Colon (tissue), 2 donors: Measurements from ENCODE around the gene S1PR3.

Experiments
- FAIRE-seq: peaks from 2 replicates; lab custom pipeline; 2012; peaks lifted over from hg19 to GRCh38; lab: Jason Lieb, UNC
- donor health status: control.
- donor health status: control.

Gene S1PR3

GRCh38 chr9:88993327-88993726 is 2.1 kb downstream of the S1PR3 start:
- FAIRE-seq = no peak

- FAIRE-seq = no peak
Observed at GRCh38 chr9:88993871-88994460, 2.7 kb downstream of the S1PR3 start.

DNA sequence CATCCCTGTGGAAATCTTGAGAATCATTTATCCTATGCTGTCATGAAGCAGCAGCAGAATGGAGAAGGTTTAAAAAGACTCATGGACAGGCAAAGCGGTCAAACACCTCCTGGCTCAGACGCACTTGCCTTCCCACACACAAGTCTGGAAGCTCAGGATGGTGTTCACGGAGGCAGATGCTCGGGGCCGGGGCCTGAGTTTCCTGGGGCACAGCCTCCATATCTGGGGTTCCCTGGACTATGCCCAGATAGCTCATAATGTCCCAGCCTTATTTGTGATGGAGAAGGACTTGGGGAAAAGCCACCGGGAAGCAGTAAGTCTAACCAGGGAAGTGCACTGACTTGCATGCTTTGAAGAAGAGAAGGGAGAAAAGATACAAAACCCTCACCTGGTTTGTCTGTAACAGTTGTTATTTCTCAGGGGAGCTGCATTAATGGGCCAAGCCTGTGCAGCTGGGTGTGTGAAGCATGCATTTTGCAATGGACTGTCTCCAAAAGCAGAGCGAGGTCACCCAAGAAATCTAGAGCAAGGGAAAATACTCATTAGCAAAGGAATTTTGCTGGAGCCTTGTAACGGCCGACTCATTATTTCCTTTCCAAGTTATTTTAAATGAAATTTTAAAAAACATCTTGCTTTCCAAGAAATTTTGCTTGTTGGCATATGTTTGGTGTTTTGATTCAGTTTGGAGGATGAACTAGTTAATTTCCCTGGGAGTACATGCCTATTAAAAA is 3.4 kb downstream of the S1PR3 start:
- no peak for FAIRE-seq

DNA sequence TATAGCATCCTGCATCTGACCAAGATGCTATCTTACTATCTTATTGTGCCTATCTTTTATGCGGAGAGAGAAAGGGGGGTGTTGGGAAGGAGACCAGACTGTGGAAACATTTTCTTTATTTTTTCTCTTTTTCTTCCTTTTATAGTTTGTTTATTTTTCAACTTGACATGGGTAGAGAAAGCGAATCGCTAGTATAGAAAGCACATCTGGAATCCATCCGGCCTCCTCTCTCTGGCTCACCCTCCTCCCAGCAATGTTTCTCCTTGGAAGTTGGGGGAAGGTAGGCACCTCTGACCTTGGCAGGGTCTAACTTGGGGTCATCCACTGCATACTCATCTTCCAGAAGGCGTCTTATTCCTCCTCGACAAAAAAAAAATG is 3.9 kb downstream of the S1PR3 start:
- no peak for FAIRE-seq

DNA sequence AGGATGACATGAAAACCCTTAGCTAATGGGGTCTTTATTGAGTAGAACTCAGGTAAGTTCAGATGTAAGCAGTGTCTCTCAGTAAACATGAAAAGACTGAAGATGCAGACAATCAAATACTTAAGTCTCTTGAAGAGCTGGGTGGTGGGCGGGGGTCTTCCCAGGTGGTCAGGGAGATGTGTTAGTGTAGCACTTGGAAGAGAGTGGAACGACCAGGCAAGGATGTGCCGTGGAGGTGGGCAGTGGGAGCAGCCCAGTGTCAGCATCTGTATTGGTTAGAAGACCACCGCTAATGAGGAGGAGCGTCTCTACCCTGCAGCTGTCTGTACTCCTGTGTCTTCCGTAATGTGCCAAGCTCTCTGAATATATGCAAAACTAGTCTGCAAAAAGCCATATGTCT is 4.4 kb downstream of the S1PR3 start:
- no peak for FAIRE-seq

DNA sequence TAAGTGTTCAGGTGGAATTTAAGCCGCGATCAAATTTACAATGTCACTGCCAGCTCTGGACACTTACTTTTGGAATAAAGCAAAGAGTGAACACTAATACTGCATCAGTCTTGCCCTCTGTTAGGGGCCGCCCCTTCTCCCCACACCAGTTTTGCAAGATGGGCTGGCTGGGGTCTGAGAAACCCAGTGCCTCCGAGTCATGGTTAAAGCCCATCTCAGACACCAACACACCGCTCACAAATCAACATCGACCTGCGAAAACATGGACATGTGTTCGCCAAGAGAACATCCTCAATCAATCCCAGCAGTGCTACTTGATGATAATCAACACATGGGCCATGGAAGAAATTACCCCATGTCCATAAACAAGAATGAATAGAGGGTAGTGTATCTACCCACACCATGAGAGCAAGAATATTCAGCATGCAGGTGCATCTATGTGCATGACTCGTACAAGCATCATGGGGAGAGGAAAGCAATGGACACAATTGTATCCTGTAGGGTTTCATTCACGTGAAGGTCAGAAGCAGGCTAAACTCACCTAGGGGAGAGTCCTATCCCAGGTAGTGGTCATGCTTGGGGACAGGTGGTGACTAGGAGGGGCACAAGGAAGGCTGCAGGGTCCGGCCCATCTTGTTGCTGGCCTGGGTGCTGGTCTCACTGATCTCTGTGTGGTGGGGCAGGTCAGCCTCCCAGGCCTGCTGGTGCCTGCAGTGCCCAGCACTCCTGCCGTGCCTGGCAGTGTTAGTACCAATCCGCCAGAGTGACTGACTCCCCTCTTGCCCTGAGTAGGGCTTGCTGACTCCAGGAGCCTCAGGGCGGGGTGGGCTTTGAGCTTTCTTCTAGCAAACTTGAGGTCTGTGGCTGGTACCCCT is 5.0 kb downstream of the S1PR3 start:
- no peak for FAIRE-seq

DNA sequence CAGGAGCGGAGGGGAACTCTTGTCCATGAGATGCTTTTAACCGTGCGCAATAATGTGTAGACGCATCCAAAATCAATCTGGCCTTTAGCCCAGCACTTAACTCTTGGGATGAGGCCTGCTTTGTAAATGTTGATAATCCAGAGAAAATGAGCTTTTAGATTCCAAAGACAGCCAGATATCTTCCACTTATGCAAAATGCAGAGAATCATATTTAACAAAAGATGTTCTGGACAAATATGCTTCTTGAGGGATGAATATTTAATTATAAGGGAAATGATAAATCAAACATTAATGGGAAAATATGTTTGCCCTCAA is 5.6 kb downstream of the S1PR3 start:
- no peak for FAIRE-seq

- FAIRE-seq = no peak
Observed at GRCh38 chr9:88997646-88998045, 6.4 kb downstream of the S1PR3 start.

GRCh38 chr9:88998503-88998902 is 7.2 kb downstream of the S1PR3 start:
- FAIRE-seq = no peak

DNA sequence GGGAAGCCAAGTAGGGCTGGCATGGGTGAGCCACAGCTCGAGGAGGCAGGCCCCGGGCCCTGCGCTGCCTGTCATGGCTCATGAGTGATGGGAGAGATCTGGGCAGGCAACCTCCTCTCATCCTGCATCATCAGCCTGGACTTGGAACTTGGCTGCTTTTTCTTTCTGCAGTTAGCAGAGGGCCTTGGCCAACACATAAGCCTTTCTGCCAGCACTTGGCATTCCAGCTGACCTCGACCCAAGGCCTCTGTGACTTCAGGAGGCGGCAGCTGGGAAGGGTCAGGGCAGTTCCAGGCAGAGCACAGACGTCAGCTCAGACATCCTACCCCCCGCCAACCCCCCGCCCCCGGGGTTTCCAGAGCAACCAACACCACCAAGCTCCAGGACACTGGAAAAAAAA is 7.6 kb downstream of the S1PR3 start:
- no peak for FAIRE-seq

DNA sequence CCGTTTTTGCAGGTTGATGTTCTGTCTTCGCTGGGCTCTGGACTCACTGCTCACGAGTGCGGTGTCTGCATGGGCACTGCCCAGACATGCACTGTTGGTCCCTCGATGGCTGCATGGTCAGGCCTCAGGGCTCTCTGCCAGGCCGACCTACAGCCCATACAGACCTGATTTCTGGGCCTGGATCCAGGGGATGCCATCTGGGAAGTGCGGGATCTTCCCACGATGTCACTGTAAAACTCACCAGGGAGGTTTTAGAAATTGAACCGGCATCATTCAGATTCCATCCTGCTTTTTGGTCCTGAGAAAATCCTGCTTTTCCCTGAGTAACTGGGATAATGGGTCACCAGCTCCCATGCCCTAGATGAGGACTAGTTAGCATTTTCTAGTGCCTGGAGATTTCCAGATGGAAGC is 9.1 kb downstream of the S1PR3 start:
- FAIRE-seq = no peak

DNA sequence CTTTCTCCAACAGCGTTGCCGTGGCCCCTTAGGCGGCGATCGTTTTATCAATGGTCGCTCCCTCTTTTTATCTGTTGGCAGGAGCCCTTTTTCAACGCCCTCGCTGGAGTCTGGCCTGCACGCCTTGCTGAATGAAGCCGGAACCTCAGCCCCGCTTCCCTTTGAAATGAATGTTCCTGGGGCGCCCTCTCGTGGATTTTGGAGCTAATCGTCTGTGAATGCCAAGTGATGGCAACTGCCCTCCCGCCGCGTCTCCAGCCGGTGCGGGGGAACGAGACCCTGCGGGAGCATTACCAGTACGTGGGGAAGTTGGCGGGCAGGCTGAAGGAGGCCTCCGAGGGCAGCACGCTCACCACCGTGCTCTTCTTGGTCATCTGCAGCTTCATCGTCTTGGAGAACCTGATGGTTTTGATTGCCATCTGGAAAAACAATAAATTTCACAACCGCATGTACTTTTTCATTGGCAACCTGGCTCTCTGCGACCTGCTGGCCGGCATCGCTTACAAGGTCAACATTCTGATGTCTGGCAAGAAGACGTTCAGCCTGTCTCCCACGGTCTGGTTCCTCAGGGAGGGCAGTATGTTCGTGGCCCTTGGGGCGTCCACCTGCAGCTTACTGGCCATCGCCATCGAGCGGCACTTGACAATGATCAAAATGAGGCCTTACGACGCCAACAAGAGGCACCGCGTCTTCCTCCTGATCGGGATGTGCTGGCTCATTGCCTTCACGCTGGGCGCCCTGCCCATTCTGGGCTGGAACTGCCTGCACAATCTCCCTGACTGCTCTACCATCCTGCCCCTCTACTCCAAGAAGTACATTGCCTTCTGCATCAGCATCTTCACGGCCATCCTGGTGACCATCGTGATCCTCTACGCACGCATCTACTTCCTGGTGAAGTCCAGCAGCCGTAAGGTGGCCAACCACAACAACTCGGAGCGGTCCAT is 10.0 kb downstream of the S1PR3 start:
- no peak for FAIRE-seq

DNA sequence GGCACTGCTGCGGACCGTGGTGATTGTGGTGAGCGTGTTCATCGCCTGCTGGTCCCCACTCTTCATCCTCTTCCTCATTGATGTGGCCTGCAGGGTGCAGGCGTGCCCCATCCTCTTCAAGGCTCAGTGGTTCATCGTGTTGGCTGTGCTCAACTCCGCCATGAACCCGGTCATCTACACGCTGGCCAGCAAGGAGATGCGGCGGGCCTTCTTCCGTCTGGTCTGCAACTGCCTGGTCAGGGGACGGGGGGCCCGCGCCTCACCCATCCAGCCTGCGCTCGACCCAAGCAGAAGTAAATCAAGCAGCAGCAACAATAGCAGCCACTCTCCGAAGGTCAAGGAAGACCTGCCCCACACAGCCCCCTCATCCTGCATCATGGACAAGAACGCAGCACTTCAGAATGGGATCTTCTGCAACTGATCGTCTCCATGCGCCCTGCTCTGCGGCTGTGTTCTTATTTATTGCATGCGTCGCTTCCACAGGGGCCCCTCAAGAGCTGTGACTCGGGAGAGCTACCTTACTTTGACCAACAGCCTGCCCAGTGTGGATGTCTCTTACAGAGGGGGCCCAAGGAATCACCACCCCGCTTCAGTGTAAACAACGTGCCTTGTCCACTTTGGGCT is 10.8 kb downstream of the S1PR3 start:
- no peak for FAIRE-seq

DNA sequence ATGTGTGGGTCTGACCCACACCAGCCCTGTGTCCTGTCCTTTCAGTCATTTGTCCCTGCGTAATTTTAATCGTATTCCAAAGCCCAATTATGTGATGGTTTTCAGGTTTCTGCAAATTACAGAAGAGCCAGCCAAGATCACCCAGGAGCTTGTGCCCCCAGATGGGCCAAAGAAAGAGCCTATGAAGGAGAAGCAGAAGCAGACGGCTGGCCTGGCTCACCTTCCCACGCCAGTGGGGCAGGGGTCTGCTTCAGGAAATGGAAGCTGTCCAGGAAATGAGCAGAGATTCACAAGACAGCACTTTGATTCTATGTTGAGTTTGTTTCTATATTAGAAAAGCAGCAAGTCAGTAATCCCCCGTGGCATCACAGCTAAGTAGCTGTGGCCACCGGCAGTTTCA is 11.7 kb downstream of the S1PR3 start:
- no peak for FAIRE-seq

DNA sequence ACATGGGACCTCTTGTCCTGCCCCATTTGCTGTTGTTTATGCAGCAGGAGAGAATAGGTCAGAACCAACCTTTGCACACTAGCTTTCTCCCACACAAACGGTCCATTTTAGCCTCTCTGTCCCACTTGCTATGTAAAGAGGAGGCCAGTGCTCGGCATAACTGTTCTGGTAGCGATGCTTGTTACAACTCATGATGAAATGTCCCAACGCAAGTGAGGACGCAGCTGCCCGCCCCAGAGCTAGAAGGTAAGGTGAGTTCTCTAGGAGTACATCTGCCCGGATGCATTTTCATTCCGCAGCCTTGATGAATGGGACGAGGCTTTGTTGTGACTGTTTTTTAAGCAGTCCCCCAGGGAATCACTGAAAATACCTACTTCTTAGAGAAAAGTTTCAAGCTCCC is 14.1 kb downstream of the S1PR3 start:
- FAIRE-seq = no peak

- FAIRE-seq = no peak
Observed at GRCh38 chr9:89006267-89006666, 15.0 kb downstream of the S1PR3 start.

GRCh38 chr9:89006996-89007967 is 16.0 kb downstream of the S1PR3 start:
- FAIRE-seq = no peak

DNA sequence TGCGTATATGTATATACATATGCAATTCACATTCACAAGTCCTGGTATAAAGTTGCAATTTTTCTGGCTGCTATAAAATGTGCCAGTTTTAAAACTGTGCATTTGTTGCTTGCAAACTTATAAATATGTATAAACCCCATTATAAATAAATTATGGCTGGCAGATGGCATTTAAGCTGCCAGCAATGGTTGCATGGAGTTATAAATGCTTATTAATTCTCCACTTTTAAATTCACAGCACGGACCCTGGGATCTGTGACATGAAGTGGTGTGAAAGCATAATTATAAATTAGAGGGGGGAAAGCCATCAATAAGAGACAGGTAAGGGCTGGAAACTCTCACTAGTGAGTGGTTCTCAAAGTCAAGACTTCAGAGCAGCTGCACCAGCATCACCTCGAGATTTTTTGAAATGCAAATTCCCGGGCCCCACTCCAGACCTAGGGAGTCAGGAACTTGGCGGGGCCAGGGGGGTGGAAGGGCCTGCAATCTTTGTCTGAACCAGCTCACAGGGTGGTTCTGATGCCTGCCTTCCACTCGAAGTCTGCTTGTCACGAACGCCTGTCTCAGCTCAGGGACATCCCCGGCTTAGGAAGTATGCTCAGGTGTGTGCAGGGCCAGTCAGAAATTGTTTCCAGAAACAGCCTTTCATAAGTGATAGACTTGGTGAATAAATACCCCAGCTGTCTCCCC is 16.9 kb downstream of the S1PR3 start:
- no peak for FAIRE-seq

GRCh38 chr9:89008744-89009545 is 17.7 kb downstream of the S1PR3 start:
- no peak for FAIRE-seq
